H1 (cell line): ENCODE data around the gene FRMD4A. TPM values are rescaled to one million over a fixed set of nuclear protein-coding genes. Genes with fewer than 3 reads are reported as not detected.

Source experiments
- BACH1 ChIP-seq: IDR thresholded peaks from 2 replicates; pipeline ENCODE4 v1.6.1; 2012; ENCODE audit warnings: low read length, improper control_type of control experiment
- GTF2F1 ChIP-seq: IDR thresholded peaks from 2 replicates; pipeline ENCODE4 v1.6.1; 2012; ENCODE audit warnings: low read depth, low read length, improper control_type of control experiment, borderline replicate concordance
- JUN ChIP-seq: IDR thresholded peaks from 2 replicates; pipeline ENCODE4 v1.6.1; 2011; ENCODE audit warnings: low read depth, mild to moderate bottlenecking, improper control_type of control experiment, low read length
- SIRT6 ChIP-seq: IDR thresholded peaks from one replicate; pipeline ENCODE4 v1.7.1; 2012; ENCODE audit warnings: low read length, inconsistent platforms
- polyA plus RNA-seq, 7 experiments: library from polyadenylated mRNA; depleted of rRNA in 3 of 7; stranded (reverse) in 5 of 7; unstranded in 2 of 7; fragments of >200 nt in 5 of 7; fragments of 200-250 nt in 2 of 7; gene quantifications; 1 replicate in 5 of 7; 2 replicates in 1 of 7; 4 replicates in 1 of 7; pipeline versions ENCODE4 v1.2.1 to v1.2.3, GENCODE V29; 2011 to 2013; ENCODE audit warnings: missing spikeins in 2 of 7, mixed read lengths in 2 of 7
- total RNA-seq: library from RNA; stranded (reverse); fragmentation: NEBNext Ultra II Directional; extraction: Animal tissue kit (Norgen Biotek cat#: 25700); gene quantifications from 2 replicates; pipeline ENCODE4 v1.2.1, GENCODE V29; 2021
- TF ChIP-seq, protein P1 (sequence below): IDR thresholded peaks from 2 replicates; pipeline ENCODE4 v1.6.1; 2011; ENCODE audit warnings: low read length, improper control_type of control experiment

Gene FRMD4A
- total and polyA plus RNA-seq, 2 of the 8 experiments (the other 6 are each of a cell fraction or from before 2014, with no cell fraction given), result 38.6 to 39.6 TPM

DNA sequence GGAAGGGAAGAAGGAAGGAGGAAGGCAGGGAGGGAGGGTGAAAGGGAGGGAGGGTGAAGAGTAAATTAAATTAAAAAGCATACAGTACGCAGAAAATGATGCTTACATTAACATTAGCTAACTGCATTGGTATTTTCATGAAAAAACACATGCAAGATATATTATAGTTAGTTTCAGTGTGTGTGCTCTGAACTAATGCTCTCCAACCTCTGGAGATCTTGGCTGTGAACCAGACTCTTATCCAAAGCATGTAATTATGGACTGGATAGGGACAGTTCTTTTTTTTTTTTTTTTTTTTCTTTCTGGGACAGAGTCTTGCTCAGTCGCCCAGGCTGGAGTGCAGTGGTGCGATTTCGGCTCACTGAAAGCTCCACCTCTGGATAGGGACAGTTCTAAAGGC is 357.0 kb downstream of the FRMD4A start (continued):
- TF ChIP-seq, protein P1, sequence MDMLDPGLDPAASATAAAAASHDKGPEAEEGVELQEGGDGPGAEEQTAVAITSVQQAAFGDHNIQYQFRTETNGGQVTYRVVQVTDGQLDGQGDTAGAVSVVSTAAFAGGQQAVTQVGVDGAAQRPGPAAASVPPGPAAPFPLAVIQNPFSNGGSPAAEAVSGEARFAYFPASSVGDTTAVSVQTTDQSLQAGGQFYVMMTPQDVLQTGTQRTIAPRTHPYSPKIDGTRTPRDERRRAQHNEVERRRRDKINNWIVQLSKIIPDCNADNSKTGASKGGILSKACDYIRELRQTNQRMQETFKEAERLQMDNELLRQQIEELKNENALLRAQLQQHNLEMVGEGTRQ, result no peak
- TF ChIP-seq SIRT6, result no peak
- no peak for TF ChIP-seq JUN
- no peak for TF ChIP-seq GTF2F1
- TF ChIP-seq BACH1, result no peak
